ENCODE results near the gene ADAP1.
"Not testable (repeated sequence)": the region's sequence is repeated elsewhere in the genome, so short reads cannot be mapped to it uniquely, and the experiment has no call there.

Gene ADAP1

GRCh38 chr7:910931-911431 lies 43.5 kb downstream of the ADAP1 start:
- in situ Hi-C loops (cut with HindIII; ENCODE audit: low sequenced_read_pairs): no loop called here
- no peak for TF ChIP-seq CTCF (IDR thresholded peaks at IDR 0.05; ENCODE audit: low read depth, low read length, missing control alignments)
- H3K4me3 ChIP-seq (ENCODE audit: low read depth, low read length): no peak overlapping the region

GRCh38 chr7:910441-910861 lies 44.0 kb downstream of the ADAP1 start:
- H3K4me3 ChIP-seq (ENCODE audit: low read depth, low read length): no peak overlapping the region
- DNase-seq (ENCODE audit: low read depth): no peak
- no peak for TF ChIP-seq CTCF (IDR thresholded peaks at IDR 0.05; ENCODE audit: low read depth, low read length, missing control alignments)
- in situ Hi-C loops (cut with HindIII; ENCODE audit: low sequenced_read_pairs): no loop called here

More at GRCh38 chr7:910931-911431, 43.5 kb downstream of the ADAP1 start:
- DNase-seq (ENCODE audit: low read depth): no peak

- no peak for TF ChIP-seq CTCF (IDR thresholded peaks at IDR 0.05; ENCODE audit: low read depth, low read length, missing control alignments)
- peak overlapping the region; percentile 7 for H3K4me3 ChIP-seq (ENCODE audit: low read depth, low read length)
- no peak for DNase-seq (ENCODE audit: low read depth)
- in situ Hi-C loops (cut with HindIII; ENCODE audit: low sequenced_read_pairs): no loop called here
Observed at GRCh38 chr7:909358-910329, 44.8 kb downstream of the ADAP1 start.

GRCh38 chr7:908591-909357 lies 45.7 kb downstream of the ADAP1 start:
- DNase-seq (ENCODE audit: low read depth); H3K4me3 ChIP-seq (ENCODE audit: low read depth, low read length); in situ Hi-C loops (cut with HindIII; ENCODE audit: low sequenced_read_pairs): not testable (repeated sequence)
- peak; percentile 68 for TF ChIP-seq CTCF (IDR thresholded peaks at IDR 0.05; ENCODE audit: low read depth, low read length, missing control alignments)

- no peak overlapping the region for H3K4me3 ChIP-seq (ENCODE audit: low read depth, low read length)
- DNase-seq (ENCODE audit: low read depth): no peak
- in situ Hi-C loops (cut with HindIII; ENCODE audit: low sequenced_read_pairs): no loop called here
- no peak for TF ChIP-seq CTCF (IDR thresholded peaks at IDR 0.05; ENCODE audit: low read depth, low read length, missing control alignments)
Observed at GRCh38 chr7:908159-908581, 46.3 kb downstream of the ADAP1 start.

Measured in astrocyte of the cerebellum (primary cell).